Measurements from ENCODE around the gene SLC35F3.

GRCh38 chr1:234322979-234323378 lies 418.5 kb downstream of the SLC35F3 start:
- TF ChIP-seq E2F1 (CRISPR knock-in tag; IDR thresholded peaks at IDR 0.05) (no peak), ZNF561 (CRISPR knock-in tag; conservative IDR thresholded peaks at IDR 0.05) (no peak), NR2C2 (CRISPR knock-in tag; IDR thresholded peaks at IDR 0.05) (no peak), NR2C2 (tag; IDR thresholded peaks at IDR 0.05) (no peak), HNRNPK (IDR thresholded peaks at IDR 0.05; ENCODE audit: low read depth, low read length, poor library complexity, severe bottlenecking) (no peak), CTCF (IDR thresholded peaks at IDR 0.05 in 2 of 3, conservative IDR thresholded peaks at IDR 0.05 in 1 of 3; ENCODE audit: insufficient read depth in 2 of 3, low read depth in 1 of 3, low read length in 3 of 3) (peak; percentile 84 to 95 (median 94)), ZBTB1 (CRISPR knock-in tag; IDR thresholded peaks at IDR 0.05; ENCODE audit: borderline replicate concordance, low read depth) (0 out of 2 replicates have a peak, but pooled peaks have one; percentile 30), YY1 (IDR thresholded peaks at IDR 0.05; ENCODE audit: borderline replicate concordance in 1 of 3, control insufficient read depth in 1 of 3, extremely low read depth in 1 of 3, insufficient read depth in 3 of 3, insufficient read length in 1 of 3, insufficient replicate concordance in 2 of 3, low read depth in 1 of 3, low read length in 2 of 3) (peak in 1 of 3 experiments; percentile 9), POLR2AphosphoS5 (IDR thresholded peaks at IDR 0.05; ENCODE audit: control insufficient read depth, insufficient read depth, low read depth, low read length) (no peak), ZNF830 (CRISPR knock-in tag; IDR thresholded peaks at IDR 0.05) (no peak)

Measured in K562 (cell line).